ENCODE measurements around the gene TRAK1.

The TRAK1 gene

DNA sequence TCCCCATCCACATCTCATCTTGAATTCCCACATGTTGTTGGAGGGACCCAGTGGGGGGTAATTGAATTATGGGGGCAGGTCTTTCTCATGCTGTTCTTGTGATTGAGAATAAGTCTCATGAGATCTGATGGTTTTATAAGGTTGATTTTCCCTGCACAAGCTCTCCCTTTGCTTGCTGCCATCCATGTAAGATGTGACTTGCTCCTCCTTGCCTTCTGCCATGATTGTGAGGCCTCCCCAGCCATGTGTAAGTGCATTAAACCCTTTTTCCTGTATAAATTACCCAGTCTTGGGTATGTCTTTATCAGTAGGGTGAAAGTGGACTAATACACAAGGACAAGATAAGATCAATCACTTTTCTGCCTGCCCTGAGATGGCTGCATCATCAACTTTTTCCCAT, 180.6 kb downstream of the TRAK1 start:
- TF ChIP-seq, protein P1, sequence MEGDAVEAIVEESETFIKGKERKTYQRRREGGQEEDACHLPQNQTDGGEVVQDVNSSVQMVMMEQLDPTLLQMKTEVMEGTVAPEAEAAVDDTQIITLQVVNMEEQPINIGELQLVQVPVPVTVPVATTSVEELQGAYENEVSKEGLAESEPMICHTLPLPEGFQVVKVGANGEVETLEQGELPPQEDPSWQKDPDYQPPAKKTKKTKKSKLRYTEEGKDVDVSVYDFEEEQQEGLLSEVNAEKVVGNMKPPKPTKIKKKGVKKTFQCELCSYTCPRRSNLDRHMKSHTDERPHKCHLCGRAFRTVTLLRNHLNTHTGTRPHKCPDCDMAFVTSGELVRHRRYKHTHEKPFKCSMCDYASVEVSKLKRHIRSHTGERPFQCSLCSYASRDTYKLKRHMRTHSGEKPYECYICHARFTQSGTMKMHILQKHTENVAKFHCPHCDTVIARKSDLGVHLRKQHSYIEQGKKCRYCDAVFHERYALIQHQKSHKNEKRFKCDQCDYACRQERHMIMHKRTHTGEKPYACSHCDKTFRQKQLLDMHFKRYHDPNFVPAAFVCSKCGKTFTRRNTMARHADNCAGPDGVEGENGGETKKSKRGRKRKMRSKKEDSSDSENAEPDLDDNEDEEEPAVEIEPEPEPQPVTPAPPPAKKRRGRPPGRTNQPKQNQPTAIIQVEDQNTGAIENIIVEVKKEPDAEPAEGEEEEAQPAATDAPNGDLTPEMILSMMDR (conservative IDR thresholded peaks at IDR 0.05; ENCODE audit: low read length): no peak
- no peak for TF ChIP-seq EZH2phosphoT487 (IDR thresholded peaks at IDR 0.05; ENCODE audit: borderline replicate concordance)
- H3F3A ChIP-seq (ENCODE audit: low read depth): no peaks in the 10 kb centered on the region

DNA sequence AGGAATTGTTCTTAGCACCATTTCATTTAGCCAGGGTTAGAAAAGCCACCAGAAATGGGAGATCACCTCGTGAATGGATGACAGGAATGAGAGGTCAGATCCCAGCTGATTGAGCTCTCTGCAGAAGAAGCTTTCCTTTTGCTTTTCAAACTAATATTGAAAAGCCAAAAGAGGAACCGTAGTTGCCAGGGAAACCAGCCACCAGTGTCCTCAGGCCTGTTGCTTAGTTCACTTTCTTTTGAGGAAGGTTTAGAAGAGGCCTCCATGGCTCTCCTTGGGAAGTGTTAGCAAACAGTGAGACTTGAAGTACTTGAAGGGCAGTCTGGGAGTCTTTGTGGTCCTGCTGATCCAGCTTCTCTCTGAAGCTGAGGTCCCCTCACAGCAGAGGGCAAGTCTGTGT, 182.2 kb downstream of the TRAK1 start:
- H3K4me3 ChIP-seq (ENCODE audit: low read length, poor library complexity, severe bottlenecking): no peak overlapping the region
- TF ChIP-seq EZH2phosphoT487 (IDR thresholded peaks at IDR 0.05; ENCODE audit: borderline replicate concordance): no peak
- TF ChIP-seq, protein P1 (conservative IDR thresholded peaks at IDR 0.05; ENCODE audit: low read length): no peak
- H4K20me1 ChIP-seq (ENCODE audit: insufficient read depth, low read length, poor library complexity, severe bottlenecking): no peaks in the 10 kb centered on the region

More for the DNA sequence above, 180.6 kb downstream of the TRAK1 start:
- Histone ChIP-seq H2AFZ (ENCODE audit: low read length) (no peak overlapping the region), H3K9ac (ENCODE audit: low read depth, low read length, poor library complexity, severe bottlenecking) (no peak overlapping the region), H3K9me3 (ENCODE audit: insufficient read depth, low read depth, low read length) (0 out of 2 replicates have a peak, but pooled peaks cover 3% of the 10 kb centered on the region), H3K4me3 (ENCODE audit: low read length, poor library complexity, severe bottlenecking) (no peak overlapping the region), H3K36me3 (ENCODE audit: insufficient read depth, low read length) (no peaks in the 10 kb centered on the region), H3K4me1 (ENCODE audit: insufficient read depth, low read length, poor library complexity, severe bottlenecking) (no peaks in the 10 kb centered on the region), H3K9me2 (replicated peaks; ENCODE audit: low read depth, low read length) (no peaks in the 10 kb centered on the region), H3K4me2 (ENCODE audit: low read depth, low read length, poor library complexity, severe bottlenecking) (no peak overlapping the region), H4K20me1 (ENCODE audit: insufficient read depth, low read length, poor library complexity, severe bottlenecking) (no peaks in the 10 kb centered on the region), H3K27me3 (ENCODE audit: insufficient read depth, low read length, poor library complexity, severe bottlenecking) (peaks cover 6% of the 10 kb centered on the region), H3K79me2 (ENCODE audit: insufficient read depth, low read length) (no peaks in the 10 kb centered on the region)

DNA sequence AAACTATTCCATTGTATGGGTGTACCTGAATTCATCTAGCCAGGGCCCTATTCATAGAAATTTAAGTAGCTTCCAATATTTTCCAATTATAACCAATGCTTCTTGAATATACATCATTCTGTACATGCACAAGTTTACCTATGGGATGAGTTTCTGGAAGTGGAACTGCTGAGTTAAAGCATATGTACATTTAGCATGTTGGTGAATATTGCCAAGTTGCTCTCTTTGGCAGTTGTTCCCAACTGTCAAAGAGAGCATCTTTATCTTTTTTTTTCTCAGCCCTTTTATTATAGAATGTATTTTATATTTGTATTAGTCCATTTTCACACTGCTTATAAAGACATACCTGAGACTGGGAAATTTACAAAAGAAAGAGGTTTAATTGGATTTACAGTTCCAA, 183.1 kb downstream of the TRAK1 start:
- Histone ChIP-seq H3K9me3 (ENCODE audit: insufficient read depth, low read depth, low read length) (no peaks in the 10 kb centered on the region), H3K9ac (ENCODE audit: low read depth, low read length, poor library complexity, severe bottlenecking) (no peak overlapping the region), H3K9me2 (replicated peaks; ENCODE audit: low read depth, low read length) (no peaks in the 10 kb centered on the region), H3K36me3 (ENCODE audit: insufficient read depth, low read length) (no peaks in the 10 kb centered on the region), H3K4me2 (ENCODE audit: low read depth, low read length, poor library complexity, severe bottlenecking) (no peak overlapping the region), H2AFZ (ENCODE audit: low read length) (no peak overlapping the region), H4K20me1 (ENCODE audit: insufficient read depth, low read length, poor library complexity, severe bottlenecking) (no peaks in the 10 kb centered on the region), H3K4me3 (ENCODE audit: low read length, poor library complexity, severe bottlenecking) (no peak overlapping the region), H3K79me2 (ENCODE audit: insufficient read depth, low read length) (no peaks in the 10 kb centered on the region), H3K27me3 (ENCODE audit: insufficient read depth, low read length, poor library complexity, severe bottlenecking) (peaks cover 8% of the 10 kb centered on the region), H3F3A (ENCODE audit: low read depth) (no peaks in the 10 kb centered on the region), H3K4me1 (ENCODE audit: insufficient read depth, low read length, poor library complexity, severe bottlenecking) (no peaks in the 10 kb centered on the region)
- no peak for TF ChIP-seq EZH2phosphoT487 (IDR thresholded peaks at IDR 0.05; ENCODE audit: borderline replicate concordance)
- TF ChIP-seq, protein P1 (conservative IDR thresholded peaks at IDR 0.05; ENCODE audit: low read length): no peak

More for the DNA sequence above, 182.2 kb downstream of the TRAK1 start:
- H3K9ac ChIP-seq (ENCODE audit: low read depth, low read length, poor library complexity, severe bottlenecking): no peak overlapping the region
- H2AFZ ChIP-seq (ENCODE audit: low read length): no peak overlapping the region
- no peaks in the 10 kb centered on the region for H3K79me2 ChIP-seq (ENCODE audit: insufficient read depth, low read length)
- H3K27me3 ChIP-seq (ENCODE audit: insufficient read depth, low read length, poor library complexity, severe bottlenecking): peaks cover 8% of the 10 kb centered on the region
- no peaks in the 10 kb centered on the region for H3K36me3 ChIP-seq (ENCODE audit: insufficient read depth, low read length)
- H3K4me2 ChIP-seq (ENCODE audit: low read depth, low read length, poor library complexity, severe bottlenecking): no peak overlapping the region
- H3K9me2 ChIP-seq (replicated peaks; ENCODE audit: low read depth, low read length): no peaks in the 10 kb centered on the region
- H3K4me1 ChIP-seq (ENCODE audit: insufficient read depth, low read length, poor library complexity, severe bottlenecking): no peaks in the 10 kb centered on the region
- no peaks in the 10 kb centered on the region for H3F3A ChIP-seq (ENCODE audit: low read depth)
- H3K9me3 ChIP-seq (ENCODE audit: insufficient read depth, low read depth, low read length): 0 out of 2 replicates have a peak, but pooled peaks cover under 1% of the 10 kb centered on the region
